Gastroesophageal sphincter (tissue), 4 donors: ENCODE data around the gene KCNN3. TPM values are rescaled to one million over a fixed set of nuclear protein-coding genes. Genes with fewer than 3 reads are reported as not detected.

Experiments used
- ATAC-seq: fragments of 150-250 bp; one replicate; pipeline ENCODE4 v1.9.1; 2016; ENCODE audit warnings: mild to moderate bottlenecking, moderate library complexity
- H3K27ac ChIP-seq, 4 donors: fragments of 200-600 bp; sonication (generic) in 3 of 4; 1 replicate in 3 of 4; 2 replicates in 1 of 4; pipeline ENCODE4 v1.5.1; 2016 to 2019
- H3K27me3 ChIP-seq: fragments of 200-600 bp; sonication (generic); one replicate; pipeline ENCODE4 v1.5.1; 2019
- H3K36me3 ChIP-seq, 2 donors: fragments of 200-600 bp; sonication (generic); one replicate each; pipeline ENCODE4 v1.5.1; 2019; ENCODE audit warnings: control low read depth in 1 of 2
- H3K4me1 ChIP-seq, 3 donors: fragments of 200-600 bp; sonication (generic); 1 replicate in 2 of 3; 2 replicates in 1 of 3; pipeline ENCODE4 v1.5.1; 2016 to 2019; ENCODE audit warnings: control low read depth in 2 of 3
- H3K4me3 ChIP-seq, 2 donors: fragments of 200-600 bp; sonication (generic); one replicate each; pipeline ENCODE4 v1.5.1; 2019; ENCODE audit warnings: mild to moderate bottlenecking in 1 of 2, moderate library complexity in 1 of 2
- H3K9me3 ChIP-seq, 3 donors: fragments of 200-600 bp; sonication (generic); one replicate each; pipeline ENCODE4 v1.5.1; 2017 to 2019; ENCODE audit warnings: control low read depth in 2 of 3
- CTCF ChIP-seq, 4 experiments: fragments of 200-600 bp in 2 of 4; fragments of 450-650 bp in 2 of 4; sonication (generic) in 1 of 4; IDR thresholded peaks; one replicate each; pipeline ENCODE4 v1.5.1; 2017 to 2019; ENCODE audit warnings: antibody characterized with exemption in 4 of 4, mild to moderate bottlenecking in 2 of 4, moderate library complexity in 2 of 4
- EP300 ChIP-seq: sonication (generic); formaldehyde crosslinking; IDR thresholded peaks from one replicate; pipeline ENCODE4 v1.6.1; 2017; ENCODE audit warnings: antibody characterized with exemption, mild to moderate bottlenecking
- POLR2A ChIP-seq, 2 donors: fragments of 450-650 bp; IDR thresholded peaks; one replicate each; pipeline ENCODE4 v1.6.1; 2017; ENCODE audit warnings: antibody characterized with exemption in 2 of 2, mild to moderate bottlenecking in 2 of 2, moderate library complexity in 1 of 2
- POLR2AphosphoS5 ChIP-seq: sonication (generic); formaldehyde crosslinking; IDR thresholded peaks from one replicate; pipeline ENCODE4 v1.6.1; 2017; ENCODE audit warnings: antibody characterized with exemption
- WGBS, 2 donors: methylation state at CpG; one replicate each; pipeline ENCODE4 v1.1.5; 2018; ENCODE audit warnings: low coverage in 1 of 2; 5-methylcytosine and 5-hydroxymethylcytosine counted together
- total RNA-seq, 4 donors: library from RNA; depleted of rRNA; stranded (reverse); fragments of >200 nt; gene quantifications; one replicate each; pipeline ENCODE4 v1.1.0, GENCODE V29; 2016

KCNN3 gene
- total RNA-seq, 4 donors from 2014 or later = 1.8 to 13.7 (median 8.1) TPM

- no peak overlapping the region for H3K4me3 ChIP-seq
- ATAC-seq = no peak
- H3K36me3 ChIP-seq = no peaks in the 10 kb centered on the region
- H3K27me3 ChIP-seq = peaks cover 18% of the 10 kb centered on the region
- H3K27ac ChIP-seq = peak overlapping the region in 1 of 4 donors; percentile 11
- TF ChIP-seq EP300 (no peak), CTCF (IDR thresholded peaks at IDR 0.05) (no peak), POLR2A (IDR thresholded peaks at IDR 0.05) (no peak), POLR2AphosphoS5 (no peak)
- 54 to 60% methylated on average over 2 to 14 of the region's 15 CpGs for WGBS, 2 donors
- no peaks in the 10 kb centered on the region for H3K9me3 ChIP-seq
- peaks cover 0 to 47% (median 0%) of the 10 kb centered on the region in 3 donors for H3K4me1 ChIP-seq
Measured at GRCh38 chr1:154843636-154844296, 26.3 kb downstream of the KCNN3 start.

GRCh38 chr1:154842635-154843034 is 27.4 kb downstream of the KCNN3 start:
- 85 to 100% methylated on average over 1 to 6 of the region's 8 CpGs for WGBS, 2 donors
- Histone ChIP-seq H3K4me1 (peaks cover 0 to 40% (median 0%) of the 10 kb centered on the region in 3 donors), H3K9me3 (no peaks in the 10 kb centered on the region), H3K36me3 (no peaks in the 10 kb centered on the region), H3K4me3 (no peak overlapping the region), H3K27ac (no peak overlapping the region), H3K27me3 (peaks cover 9% of the 10 kb centered on the region)
- no peak for ATAC-seq
- TF ChIP-seq EP300 = no peak
- TF ChIP-seq CTCF (IDR thresholded peaks at IDR 0.05) = no peak
- no peak for TF ChIP-seq POLR2AphosphoS5
- no peak for TF ChIP-seq POLR2A (IDR thresholded peaks at IDR 0.05)

GRCh38 chr1:154841384-154841783 is 28.7 kb downstream of the KCNN3 start:
- Histone ChIP-seq H3K9me3 (no peaks in the 10 kb centered on the region), H3K4me1 (peaks cover 0 to 34% (median 0%) of the 10 kb centered on the region in 3 donors), H3K27ac (peak overlapping the region in 1 of 4 donors; percentile 51), H3K36me3 (no peaks in the 10 kb centered on the region), H3K27me3 (no peaks in the 10 kb centered on the region), H3K4me3 (no peak overlapping the region)
- ATAC-seq = no peak
- TF ChIP-seq POLR2AphosphoS5 = no peak
- no peak for TF ChIP-seq EP300
- TF ChIP-seq POLR2A (IDR thresholded peaks at IDR 0.05) = no peak
- no peak for TF ChIP-seq CTCF (IDR thresholded peaks at IDR 0.05)
- 84 to 88% methylated on average over 2 to 3 of the region's 4 CpGs for WGBS, 2 donors

- 62 to 86% methylated on average over 3 to 14 of the region's 19 CpGs for WGBS, 2 donors
- H3K4me3 ChIP-seq = no peak overlapping the region
- H3K9me3 ChIP-seq = no peaks in the 10 kb centered on the region
- TF ChIP-seq CTCF (IDR thresholded peaks at IDR 0.05) = no peak
- TF ChIP-seq POLR2AphosphoS5 = no peak
- no peak for TF ChIP-seq POLR2A (IDR thresholded peaks at IDR 0.05)
- no peak for TF ChIP-seq EP300
- H3K27ac ChIP-seq = peak overlapping the region in 2 of 4 donors; percentile 51 to 52
- no peaks in the 10 kb centered on the region for H3K27me3 ChIP-seq
- H3K4me1 ChIP-seq = peaks cover 0 to 34% (median 0%) of the 10 kb centered on the region in 3 donors
- no peaks in the 10 kb centered on the region for H3K36me3 ChIP-seq
- no peak for ATAC-seq
Measured at GRCh38 chr1:154840269-154841176, 29.6 kb downstream of the KCNN3 start.
